HG03108 (cell line): ENCODE results near the gene CREB5.

Source experiments
- ATAC-seq: cut with Tn5 transposase; IDR thresholded peaks from one replicate; pipeline ENCODE4 v1.9.1; 2021; ENCODE audit warnings: moderate library complexity; ENCODE audit not compliant: unreplicated experiment

The CREB5 gene

DNA sequence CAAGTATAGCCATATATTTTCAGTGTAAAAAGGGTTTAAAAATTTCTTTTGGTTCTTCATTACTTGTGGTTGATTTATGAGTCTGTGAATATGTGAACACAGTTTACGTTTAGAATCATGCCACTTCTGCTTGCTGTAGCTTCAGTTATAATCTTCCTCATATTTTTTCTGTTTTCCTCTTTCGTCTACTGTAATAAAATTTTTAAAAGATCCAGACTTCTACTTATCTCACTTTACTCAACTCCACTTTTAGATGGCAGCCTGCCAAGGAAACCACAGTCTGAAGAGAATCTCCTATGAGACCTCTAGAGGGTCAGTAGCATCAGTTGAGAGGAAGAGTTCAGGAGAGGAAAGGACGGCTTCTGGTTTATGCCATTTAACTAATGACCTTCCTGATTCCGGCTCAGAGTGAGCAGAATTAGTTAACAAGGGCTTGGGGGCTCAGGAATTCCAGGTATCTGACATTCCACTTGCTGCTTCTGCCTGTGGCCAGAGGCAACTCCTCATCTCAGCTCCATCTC lies 21.4 kb downstream of the CREB5 start:
- no peak for ATAC-seq

DNA sequence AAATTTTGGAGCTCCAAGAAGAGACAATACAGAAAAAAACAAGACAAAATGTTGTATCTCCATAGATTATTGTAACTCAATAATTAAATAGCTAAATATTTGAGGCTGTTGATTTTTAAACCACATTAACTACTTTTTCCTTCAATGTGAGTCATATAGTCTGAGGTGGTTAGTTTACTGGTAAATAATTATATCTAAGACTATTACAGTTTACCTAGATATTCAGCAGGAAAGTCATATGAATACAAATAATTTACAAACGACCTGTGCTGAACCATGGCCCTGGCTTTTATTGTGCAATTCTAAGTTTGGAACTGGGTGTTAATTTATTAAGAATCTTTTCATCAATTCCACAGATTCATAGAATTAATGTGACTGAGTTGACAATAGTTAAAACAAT lies 22.2 kb downstream of the CREB5 start:
- ATAC-seq: no peak

DNA sequence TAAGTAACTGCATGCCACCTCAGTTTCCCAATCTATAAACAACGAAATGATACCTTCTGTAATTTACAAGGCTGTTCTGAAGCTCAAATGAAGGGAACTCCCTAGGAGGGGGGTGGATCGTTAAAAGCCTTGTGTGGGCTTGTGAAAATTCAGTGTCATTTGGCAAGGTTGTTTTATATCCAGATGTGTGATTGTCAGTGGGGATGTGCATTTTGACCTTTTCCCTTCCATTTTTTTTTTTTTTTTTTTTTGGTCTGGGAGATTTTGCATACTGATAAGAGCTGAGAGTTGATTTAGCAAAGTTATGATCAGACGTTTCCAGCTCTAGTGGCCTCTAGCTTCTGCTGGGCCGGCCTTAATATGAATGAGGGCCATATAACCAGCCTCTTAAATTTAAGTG lies 22.8 kb downstream of the CREB5 start:
- no peak for ATAC-seq

DNA sequence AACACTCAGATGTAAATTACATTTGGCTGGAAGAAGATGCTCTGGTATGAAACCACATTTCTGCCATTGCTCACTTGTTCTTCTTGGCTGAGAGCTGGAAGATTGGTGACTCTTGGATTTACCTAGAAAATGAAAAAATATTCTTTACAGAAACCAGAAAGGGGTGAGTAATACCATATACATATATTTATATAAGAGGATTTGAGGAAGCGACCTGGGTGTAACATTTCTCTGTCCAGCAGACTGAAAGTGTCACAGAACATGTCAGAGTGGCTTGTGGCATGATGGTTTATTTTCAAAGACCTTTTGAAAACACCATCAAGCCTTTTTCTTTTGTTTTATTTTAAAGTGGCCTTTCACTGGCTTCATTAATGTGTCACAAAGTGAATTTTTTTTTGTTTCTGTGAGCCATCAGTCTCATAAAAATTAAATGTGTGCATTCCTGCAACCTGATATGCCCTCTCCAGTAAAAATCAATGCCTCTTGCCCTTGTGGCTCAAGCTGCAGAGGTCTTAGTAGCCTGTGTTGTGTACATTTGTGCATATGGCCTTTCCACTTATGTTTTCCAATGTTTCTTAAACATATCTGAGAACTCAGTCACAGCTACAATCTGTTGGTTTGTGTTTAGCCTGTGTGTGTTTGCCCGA lies 23.5 kb downstream of the CREB5 start:
- no peak for ATAC-seq

DNA sequence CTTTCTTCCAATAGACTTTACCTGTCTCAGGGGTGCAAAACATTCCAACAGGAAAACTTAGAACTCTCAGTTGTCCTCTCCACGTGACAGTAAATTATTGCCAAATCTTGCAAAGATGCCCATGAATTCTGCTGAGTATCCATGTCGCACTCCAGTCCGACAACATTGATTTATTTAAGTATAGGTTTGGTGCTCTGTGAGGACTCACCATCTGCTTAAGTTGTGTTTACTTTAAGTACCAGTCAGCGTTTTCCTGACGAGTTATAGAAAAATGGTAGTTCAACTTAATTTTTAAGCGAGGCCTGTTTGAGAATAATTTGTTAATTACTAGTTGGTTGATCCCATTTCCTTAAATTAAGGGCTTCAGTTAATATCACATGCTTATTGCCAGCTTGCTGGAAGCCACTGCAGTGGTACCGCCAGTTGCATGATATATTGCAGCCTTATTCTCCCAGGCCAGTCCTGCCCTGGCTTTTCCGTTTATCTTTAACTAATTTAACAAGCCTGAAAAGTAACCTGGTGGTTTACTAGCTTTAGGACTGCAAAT lies 27.8 kb downstream of the CREB5 start:
- ATAC-seq: no peak

DNA sequence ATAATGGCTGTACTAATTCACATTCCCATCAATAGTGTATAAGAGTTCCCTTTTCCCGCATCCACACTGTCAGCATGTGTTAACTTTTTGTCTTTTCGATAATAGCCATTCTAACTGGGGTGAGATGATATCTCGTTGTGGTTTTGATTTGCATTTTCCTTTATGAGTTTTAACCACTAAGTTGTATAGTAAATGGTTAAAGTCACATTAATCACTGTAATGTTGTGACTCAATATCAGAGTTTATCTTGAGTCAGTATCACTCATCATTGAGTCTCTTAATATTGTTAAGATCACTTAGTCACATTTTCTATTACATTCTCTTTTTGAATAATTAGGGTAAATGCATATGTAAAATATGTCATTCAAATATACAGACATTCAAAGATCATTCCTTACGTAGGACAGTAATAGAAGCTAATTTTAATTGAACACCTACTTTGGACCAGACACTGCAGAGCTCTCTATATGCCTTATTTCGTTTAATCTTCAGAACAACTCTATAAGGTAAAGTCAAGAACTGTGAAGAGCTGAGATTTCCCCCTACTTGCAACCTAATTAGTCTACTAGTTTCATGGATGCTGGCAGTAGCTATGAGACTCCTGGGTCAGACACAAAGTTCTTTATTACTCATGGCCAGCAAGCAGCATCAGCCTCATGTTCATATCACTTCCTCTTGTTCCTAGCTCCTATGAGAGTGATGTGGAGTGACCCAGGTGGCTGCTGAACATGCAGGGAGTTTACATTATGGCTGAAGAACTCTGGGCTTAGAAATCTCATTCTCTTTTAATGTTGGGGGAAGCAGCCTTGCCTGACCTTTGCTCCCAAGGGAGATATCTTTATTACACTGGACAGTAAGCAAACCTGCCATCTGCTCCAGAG lies 30.5 kb downstream of the CREB5 start:
- ATAC-seq: no peak

DNA sequence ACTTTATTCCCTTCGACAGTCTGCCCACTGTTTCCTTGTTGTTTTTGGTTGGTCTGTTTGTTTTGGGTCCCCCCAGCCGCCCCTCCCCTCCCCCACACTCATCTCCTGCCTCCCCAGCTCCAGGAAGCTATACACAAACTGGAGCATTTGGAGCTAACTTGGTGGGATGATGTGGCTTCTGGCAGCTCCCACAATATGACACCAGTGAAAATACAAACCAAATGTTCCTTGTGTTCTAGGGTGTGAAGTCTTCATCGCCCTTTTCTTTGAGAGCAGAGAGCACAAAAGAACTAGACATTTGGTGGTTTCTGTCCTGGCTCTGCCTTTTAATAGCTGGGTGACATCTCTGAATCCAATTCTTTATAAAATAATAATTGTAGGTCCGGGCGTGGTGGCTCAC lies 33.8 kb downstream of the CREB5 start:
- no peak for ATAC-seq

DNA sequence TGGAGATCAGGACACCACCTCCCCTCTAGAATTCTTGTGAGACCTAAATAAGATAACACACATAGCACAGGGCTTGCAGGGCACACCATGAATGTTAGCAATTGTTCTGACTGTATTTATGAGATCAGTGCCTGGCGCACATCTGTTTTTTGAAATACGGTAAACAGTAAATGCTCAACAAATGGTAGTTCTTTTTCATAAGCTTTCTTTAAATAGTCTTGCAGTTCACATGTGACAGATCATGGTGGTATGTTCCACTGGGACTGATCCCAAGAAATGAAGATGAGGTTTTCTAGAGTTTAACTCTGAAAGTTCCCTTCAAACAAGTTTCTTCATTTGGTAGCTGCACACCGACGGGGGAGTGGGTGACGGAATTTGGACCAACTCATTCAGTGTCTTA lies 34.8 kb downstream of the CREB5 start:
- ATAC-seq: no peak

DNA sequence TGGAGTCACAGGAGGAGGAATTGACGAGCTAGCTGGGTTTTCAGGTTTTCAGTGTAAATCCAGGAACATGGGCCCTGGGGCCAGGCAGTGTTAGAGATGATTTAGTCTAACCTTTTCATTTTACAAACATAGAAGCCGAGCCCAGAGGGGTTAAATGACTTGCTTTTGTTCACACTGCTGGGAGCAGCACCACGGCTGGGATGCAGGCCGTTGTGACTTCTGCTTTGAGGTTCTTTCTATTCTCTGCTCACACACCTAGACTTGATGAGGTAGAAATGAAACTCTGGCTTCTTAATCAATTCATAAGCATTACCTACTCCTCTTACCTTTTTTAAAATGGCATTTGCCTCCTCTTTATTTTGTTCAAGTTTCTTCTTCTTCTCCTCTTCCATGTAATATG lies 36.4 kb downstream of the CREB5 start:
- ATAC-seq: no peak

DNA sequence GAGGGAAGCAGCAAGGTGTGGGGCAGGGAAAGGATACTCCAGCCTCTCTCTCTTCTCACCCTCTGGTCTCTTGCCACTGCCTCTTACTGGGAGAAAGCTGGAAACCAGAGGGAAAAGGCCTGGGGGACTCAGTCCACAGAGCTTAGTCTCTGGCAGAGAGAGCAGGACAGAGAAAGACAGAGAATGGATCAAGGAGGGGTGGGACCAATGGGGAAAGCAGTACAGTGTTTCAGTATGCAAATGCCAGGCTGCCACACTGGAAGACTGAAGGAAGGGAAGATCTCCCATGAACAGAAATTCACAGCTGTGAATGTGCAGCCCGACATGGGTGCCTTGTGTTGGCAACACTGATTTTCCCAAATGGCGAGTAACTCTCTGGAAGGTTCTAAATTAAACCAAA lies 40.4 kb downstream of the CREB5 start:
- ATAC-seq: no peak

DNA sequence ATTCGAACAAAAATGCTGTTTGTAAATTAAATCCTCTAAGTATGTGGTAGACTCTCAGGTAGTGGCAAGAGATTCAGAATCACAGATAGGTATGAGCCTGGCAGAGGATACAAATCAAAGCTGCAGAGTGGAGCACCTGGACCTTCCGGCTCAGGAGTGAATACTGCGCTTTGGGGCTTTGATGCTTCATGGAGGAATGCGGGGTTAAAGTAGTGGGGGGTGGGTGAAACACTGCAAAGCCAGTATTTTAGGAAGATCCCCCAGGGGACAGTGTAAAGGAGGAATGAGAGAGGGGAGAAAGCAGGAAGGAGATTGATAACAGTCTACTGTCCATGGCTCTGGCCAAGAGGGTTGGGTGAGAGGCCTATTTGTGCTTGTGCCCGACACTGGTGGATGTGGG lies 43.2 kb downstream of the CREB5 start:
- no peak for ATAC-seq

DNA sequence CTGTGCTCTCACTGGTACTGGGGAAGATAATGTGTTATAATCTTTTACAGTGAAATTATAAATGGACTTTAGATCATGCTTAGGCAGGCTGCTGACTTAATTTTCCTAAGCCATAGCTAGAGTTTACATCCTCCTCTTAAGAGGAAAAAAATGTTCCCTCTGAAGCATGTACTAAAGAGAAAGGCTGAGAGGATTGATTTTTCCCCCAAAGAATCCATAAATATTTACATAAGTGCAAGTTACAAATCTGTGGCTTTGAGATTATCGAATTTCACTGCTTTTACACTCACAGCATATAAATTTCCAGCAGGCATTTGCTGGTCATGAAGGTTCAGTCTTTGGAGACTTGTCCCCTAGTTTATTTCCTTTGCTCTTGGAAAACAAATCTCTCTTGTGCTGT lies 43.7 kb downstream of the CREB5 start:
- ATAC-seq: no peak

DNA sequence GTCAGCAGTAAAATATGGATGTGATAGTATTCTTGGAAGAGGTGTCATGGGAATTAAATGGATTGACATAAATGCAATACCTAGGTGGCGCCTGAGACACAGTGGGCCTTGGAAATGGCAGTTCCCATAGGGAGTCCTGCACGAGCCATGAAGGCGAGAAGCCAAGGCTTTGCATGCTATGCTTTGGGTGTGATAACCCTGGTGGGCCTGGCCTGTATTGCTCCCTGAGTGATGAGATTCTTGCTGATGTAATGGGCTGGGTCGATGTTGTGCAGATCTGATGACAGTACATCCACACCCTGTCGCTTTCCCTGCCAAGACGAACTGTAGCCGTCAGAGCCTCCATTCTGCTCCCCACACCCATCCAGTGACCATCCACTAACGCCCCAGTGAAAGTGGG lies 46.4 kb downstream of the CREB5 start:
- no peak for ATAC-seq

DNA sequence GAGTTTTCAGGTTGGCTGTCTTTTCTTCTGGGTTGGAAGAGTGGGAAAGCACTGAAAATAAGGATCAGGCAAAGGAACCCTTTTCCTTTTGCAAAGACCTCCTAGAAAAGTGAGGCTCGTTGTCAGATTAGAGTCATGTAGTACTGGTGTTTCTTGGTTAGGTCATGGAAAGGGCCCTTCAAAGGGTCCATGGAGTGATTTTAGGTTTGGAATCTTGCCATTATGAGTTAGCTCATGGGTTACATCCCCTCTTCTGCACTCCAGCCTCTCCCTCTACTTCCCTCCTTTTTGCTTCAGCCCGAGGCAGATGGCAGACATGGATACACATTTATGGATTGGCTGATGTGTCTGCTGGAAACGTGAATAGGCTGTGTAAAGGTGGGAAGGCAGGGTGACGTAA lies 47.0 kb downstream of the CREB5 start:
- ATAC-seq: no peak

DNA sequence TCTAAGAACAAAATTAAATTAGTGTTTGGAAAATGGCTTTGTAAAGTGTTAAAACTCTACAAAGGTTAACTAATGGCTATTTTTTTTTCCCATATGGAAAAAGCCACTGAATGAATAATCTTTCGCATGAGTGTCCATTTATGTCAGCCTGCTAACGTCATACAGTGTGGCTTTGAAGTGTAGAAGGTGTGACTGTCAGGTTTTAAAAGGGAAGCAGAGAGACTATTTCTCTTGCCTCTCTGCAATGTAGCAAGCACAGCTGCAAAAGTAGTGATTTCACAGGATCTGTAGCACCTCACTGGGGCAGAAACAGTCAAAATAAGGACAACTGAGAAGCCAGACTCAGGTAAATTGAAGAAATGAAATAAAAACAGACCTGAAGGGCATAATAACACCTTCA lies 53.4 kb downstream of the CREB5 start:
- ATAC-seq: no peak

DNA sequence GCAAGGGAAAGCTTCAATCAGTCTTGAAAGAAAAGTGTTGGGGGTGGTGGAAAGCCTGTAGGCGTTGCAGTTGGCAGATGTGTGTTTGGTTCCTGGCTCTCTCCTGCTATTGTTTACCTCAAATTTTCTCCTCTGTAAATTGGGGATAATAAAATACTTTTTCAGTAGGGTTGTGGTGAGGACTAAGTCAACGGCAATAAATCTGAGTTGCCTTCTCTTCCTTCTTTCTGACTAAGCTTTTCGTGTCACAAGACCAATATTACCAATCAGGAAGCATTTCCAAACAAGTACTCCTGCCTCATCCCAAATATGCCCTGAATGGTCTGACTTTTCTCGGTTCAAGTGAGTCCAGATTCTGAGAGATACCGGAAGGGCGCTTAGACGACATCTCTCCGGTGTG lies 54.0 kb downstream of the CREB5 start:
- no peak for ATAC-seq

DNA sequence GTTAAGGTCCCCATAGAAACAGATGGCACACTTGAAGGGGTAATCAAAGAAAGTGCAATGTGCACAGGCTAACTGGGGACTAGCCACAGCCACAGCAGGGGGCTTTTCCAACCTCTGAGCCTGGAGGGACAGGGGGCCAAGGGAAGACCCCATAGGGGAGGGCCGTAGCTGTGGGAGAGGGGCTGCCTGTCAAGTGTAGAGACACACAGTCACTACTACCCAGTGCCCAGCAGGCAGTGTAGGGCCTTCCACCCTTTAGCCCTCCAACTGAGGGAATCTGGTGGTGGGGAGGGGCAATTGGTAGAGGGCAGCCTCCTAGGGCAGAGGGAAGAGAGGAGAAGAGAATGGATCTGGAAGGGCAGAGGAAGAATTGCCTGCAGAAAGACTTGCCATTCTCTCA lies 54.6 kb downstream of the CREB5 start:
- ATAC-seq: no peak

DNA sequence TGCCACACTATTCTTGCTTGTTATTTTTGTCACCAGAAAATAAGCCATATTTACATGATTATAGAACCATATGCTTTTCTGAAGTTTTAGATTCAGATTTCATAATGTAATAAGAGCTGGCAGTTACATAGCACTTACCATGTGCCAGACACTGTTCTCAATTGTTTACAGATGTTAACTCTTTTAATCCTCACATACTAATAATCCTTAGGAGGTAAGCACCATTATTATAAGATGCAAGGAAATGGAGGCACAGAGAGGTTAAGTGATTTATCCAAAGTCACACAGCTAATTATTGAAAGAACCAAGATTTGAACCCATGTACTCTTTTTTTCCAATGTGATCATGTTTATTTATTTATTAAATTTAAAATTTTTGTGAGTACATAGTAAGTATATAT lies 57.2 kb downstream of the CREB5 start:
- no peak for ATAC-seq

DNA sequence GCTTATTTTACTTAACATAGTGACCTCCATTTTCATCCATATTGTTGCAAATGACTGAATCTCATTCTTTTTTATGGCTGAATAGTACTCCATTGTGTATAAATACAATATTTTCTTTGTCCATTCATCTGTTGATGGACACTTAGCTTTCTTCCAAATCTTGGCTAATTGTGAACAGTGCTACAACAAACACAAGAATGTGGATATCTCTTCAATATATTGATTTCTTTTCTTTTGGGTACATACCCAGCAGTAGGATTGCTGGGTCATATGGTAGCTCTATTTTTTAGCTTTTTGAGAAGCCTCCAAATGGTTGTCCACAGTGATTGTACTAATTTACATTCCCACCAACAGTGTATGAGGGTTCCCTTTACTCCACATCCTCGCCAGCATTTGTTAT lies 58.0 kb downstream of the CREB5 start:
- ATAC-seq: no peak

DNA sequence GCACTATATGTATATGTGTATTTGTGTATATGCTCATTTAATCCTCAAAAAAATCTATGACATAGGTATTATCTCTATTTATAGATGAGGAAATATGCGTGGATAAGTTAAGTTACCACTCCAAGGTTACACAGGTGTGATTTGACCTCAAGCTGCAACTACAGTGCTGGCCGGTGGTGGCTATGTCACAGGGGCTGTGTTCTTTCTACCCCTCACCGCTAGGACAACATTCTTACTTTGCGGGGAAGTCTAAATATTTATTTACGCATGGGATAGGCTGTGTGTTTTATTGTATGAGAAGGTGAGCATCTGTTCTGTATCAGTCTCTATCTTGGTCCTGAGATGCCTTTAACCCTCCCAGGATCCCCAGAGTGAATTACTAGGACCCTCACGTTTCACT lies 60.0 kb downstream of the CREB5 start:
- no peak for ATAC-seq

DNA sequence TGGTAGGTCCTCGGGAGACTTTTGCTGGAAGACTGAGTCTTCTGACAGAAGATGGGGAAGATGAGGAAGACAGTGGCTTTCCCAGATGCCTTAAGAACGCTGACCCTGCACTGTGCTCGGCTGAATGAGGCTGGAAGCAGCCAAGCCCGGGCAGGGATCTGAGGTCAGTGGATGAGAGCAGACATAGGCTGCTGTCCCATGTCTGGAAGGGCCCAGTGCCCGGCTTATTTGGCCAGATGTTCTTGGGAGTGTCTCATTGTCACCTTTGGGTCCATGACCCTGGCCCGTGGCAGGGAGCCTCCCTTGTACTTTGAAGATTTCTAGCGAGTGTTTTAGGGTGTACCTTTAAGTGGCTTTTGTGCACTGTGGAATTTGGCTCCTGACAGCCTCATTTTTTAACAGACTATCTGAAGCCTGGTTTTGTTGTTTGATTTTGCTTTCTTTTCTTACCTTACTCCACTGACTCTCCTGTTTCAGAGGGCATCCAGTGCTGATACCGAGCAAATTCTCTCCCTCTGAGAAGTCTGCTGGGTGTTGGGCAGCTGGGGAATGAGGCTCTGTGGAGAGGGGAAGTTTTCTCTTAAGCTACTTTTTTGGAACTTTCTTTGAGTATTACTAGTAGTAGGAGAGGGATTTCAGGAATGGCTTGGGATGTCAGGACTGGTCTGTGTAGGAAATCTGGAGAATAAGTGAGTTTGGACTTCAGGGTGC lies 61.4 kb downstream of the CREB5 start:
- no peak for ATAC-seq

DNA sequence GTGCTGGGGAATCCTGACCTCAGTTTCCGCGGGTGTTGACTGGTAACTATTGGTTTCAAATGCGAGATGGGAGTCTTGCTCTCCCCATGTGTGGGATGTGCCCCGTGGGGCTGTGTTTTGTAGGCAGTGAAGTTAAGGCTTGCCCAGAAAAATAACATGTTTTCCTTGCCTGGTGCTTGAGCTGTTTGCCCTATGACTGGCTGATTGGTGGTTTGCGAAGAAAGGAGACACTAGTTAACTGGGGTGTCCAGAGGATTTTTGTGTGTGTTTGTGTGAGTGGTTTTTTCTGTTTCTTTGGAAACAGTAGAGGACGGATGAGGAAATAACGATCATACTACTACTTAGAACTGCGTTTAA lies 61.9 kb downstream of the CREB5 start:
- no peak for ATAC-seq
